Mesenteric fat pad (tissue), 1 donor: ENCODE results near the gene PLAC1. TPM values are rescaled to one million over a fixed set of nuclear protein-coding genes. Genes with fewer than 3 reads are reported as not detected.

Source experiments
- DNase-seq: peaks from one replicate; pipeline ENCODE4 v3.0.0-alpha.2; 2020; ENCODE audit warnings: low spot score
- total RNA-seq: library from RNA; stranded (reverse); fragmentation: NEBNext Ultra II Directional; extraction: Animal tissue kit (Norgen Biotek cat#: 25700); gene quantifications from one replicate; pipeline ENCODE4 v1.2.1, GENCODE V29; 2021
- donor health status: DM: yes; HTN: yes; CAD: no.

Gene PLAC1
- total RNA-seq, 1 donor from 2014 or later, result not detected

- DNase-seq, result no peak
Observed at GRCh38 chrX:134591502-134591901, 66.8 kb downstream of the PLAC1 start.

- DNase-seq, result no peak
Observed at GRCh38 chrX:134588806-134589205, 69.5 kb downstream of the PLAC1 start.

GRCh38 chrX:134580907-134581306 lies 77.4 kb downstream of the PLAC1 start:
- DNase-seq, result no peak

- no peak for DNase-seq
Observed at GRCh38 chrX:134573683-134574035, 84.6 kb downstream of the PLAC1 start.

- no peak for DNase-seq
Observed at GRCh38 chrX:134572816-134573682, 85.2 kb downstream of the PLAC1 start.

GRCh38 chrX:134571796-134572195 lies 86.5 kb downstream of the PLAC1 start:
- DNase-seq, result no peak

- DNase-seq, result no peak
Observed at GRCh38 chrX:134570899-134571298, 87.4 kb downstream of the PLAC1 start.

GRCh38 chrX:134570509-134570846 lies 87.8 kb downstream of the PLAC1 start:
- DNase-seq, result no peak

- DNase-seq, result no peak
Observed at GRCh38 chrX:134569306-134569705, 89.0 kb downstream of the PLAC1 start.

GRCh38 chrX:134568285-134569016 lies 89.8 kb downstream of the PLAC1 start:
- no peak for DNase-seq

- no peak for DNase-seq
Observed at GRCh38 chrX:134566506-134566905, 91.8 kb downstream of the PLAC1 start.

- DNase-seq, result no peak
Observed at GRCh38 chrX:134562002-134562401, 96.3 kb downstream of the PLAC1 start.

- DNase-seq, result no peak
Observed at GRCh38 chrX:134558133-134558532, 100.1 kb downstream of the PLAC1 start.

- DNase-seq, result no peak
Observed at GRCh38 chrX:134554291-134554690, 104.0 kb downstream of the PLAC1 start.

GRCh38 chrX:134552351-134552750 lies 105.9 kb downstream of the PLAC1 start:
- no peak for DNase-seq

GRCh38 chrX:134551376-134552048 lies 106.8 kb downstream of the PLAC1 start:
- DNase-seq, result no peak

GRCh38 chrX:134548257-134549201 lies 109.7 kb downstream of the PLAC1 start:
- no peak for DNase-seq

- no peak for DNase-seq
Observed at GRCh38 chrX:134547047-134547679, 111.1 kb downstream of the PLAC1 start.

- DNase-seq, result no peak
Observed at GRCh38 chrX:134546187-134546586, 112.1 kb downstream of the PLAC1 start.

GRCh38 chrX:134545510-134545909 lies 112.8 kb downstream of the PLAC1 start:
- no peak for DNase-seq
